Neuronal stem cell (in vitro differentiated cells): ENCODE results near the gene NDUFA8.

Experiments
- DNase-seq: peaks from one replicate; pipeline ENCODE4 v3.0.0-alpha.2; 2013; ENCODE audit warnings: low spot score
- H2AFZ ChIP-seq: one replicate; pipeline ENCODE4 v1.6.1; 2013; ENCODE audit warnings: mild to moderate bottlenecking, low read length, inconsistent platforms
- H2AK5ac ChIP-seq: 2 replicates; pipeline ENCODE4 v1.6.1; 2013; ENCODE audit warnings: low read depth, mild to moderate bottlenecking, inconsistent platforms, low read length, moderate library complexity, mixed read lengths
- H2BK120ac ChIP-seq: 2 replicates; pipeline ENCODE4 v1.6.1; 2013; ENCODE audit warnings: low read depth, mild to moderate bottlenecking, inconsistent platforms, low read length, moderate library complexity, mixed read lengths
- H2BK12ac ChIP-seq: one replicate; pipeline ENCODE4 v1.6.1; 2013; ENCODE audit warnings: low read length, inconsistent platforms
- H2BK15ac ChIP-seq: 2 replicates; pipeline ENCODE4 v1.6.1; 2013; ENCODE audit warnings: mild to moderate bottlenecking, low read length, inconsistent platforms, mixed read lengths
- H2BK5ac ChIP-seq: one replicate; pipeline ENCODE4 v1.6.1; 2013; ENCODE audit warnings: inconsistent platforms, mild to moderate bottlenecking, low read length, moderate library complexity
- H3K14ac ChIP-seq: one replicate; pipeline ENCODE4 v1.6.1; 2013; ENCODE audit warnings: low read length, inconsistent platforms
- H3K18ac ChIP-seq: 2 replicates; pipeline ENCODE4 v1.6.1; 2013; ENCODE audit warnings: low read length, inconsistent platforms
- H3K23ac ChIP-seq: 2 replicates; pipeline ENCODE4 v1.6.1; 2013; ENCODE audit warnings: low read depth, mild to moderate bottlenecking, mixed read lengths, low read length, inconsistent platforms; ENCODE audit not compliant: poor library complexity
- H3K27ac ChIP-seq: replicated peaks from 3 replicates; pipeline ENCODE4 v1.5.1; 2013; ENCODE audit warnings: low read length, inconsistent platforms
- H3K27me3 ChIP-seq, 3 experiments: 2 replicates each; pipeline ENCODE4 v1.6.1; 2013; ENCODE audit warnings: low read length in 3 of 3, mild to moderate bottlenecking in 2 of 3, inconsistent platforms in 1 of 3, low read depth in 1 of 3, mixed read lengths in 1 of 3, moderate library complexity in 1 of 3; ENCODE audit not compliant: control insufficient read depth in 3 of 3, insufficient read depth in 3 of 3
- H3K36me3 ChIP-seq, 2 donors: replicated peaks in 1 of 2; 2 replicates each; pipeline ENCODE4 v1.6.1; 2013; ENCODE audit warnings: low read length in 2 of 2; ENCODE audit not compliant: control insufficient read depth in 2 of 2, insufficient read depth in 2 of 2
- H3K4ac ChIP-seq: 2 replicates; pipeline ENCODE4 v1.6.1; 2013; ENCODE audit warnings: inconsistent platforms, mild to moderate bottlenecking, low read length, moderate library complexity
- H3K4me1 ChIP-seq, 2 donors: 1 replicate in 1 of 2; 2 replicates in 1 of 2; pipeline ENCODE4 v1.6.1; 2013; ENCODE audit warnings: low read length in 2 of 2, low read depth in 1 of 2; ENCODE audit not compliant: control insufficient read depth in 2 of 2, insufficient read depth in 1 of 2
- H3K4me2 ChIP-seq: one replicate; pipeline ENCODE4 v1.6.1; 2013; ENCODE audit warnings: mild to moderate bottlenecking, low read length, inconsistent platforms; ENCODE audit not compliant: insufficient read depth, poor library complexity, severe bottlenecking
- H3K4me3 ChIP-seq, 2 donors: 2 replicates each; pipeline ENCODE4 v1.5.1; 2013; ENCODE audit warnings: low read length in 2 of 2, mild to moderate bottlenecking in 2 of 2, inconsistent platforms in 1 of 2, moderate library complexity in 1 of 2
- H3K79me1 ChIP-seq: one replicate; pipeline ENCODE4 v1.6.1; 2013; ENCODE audit warnings: low read depth, mild to moderate bottlenecking, inconsistent platforms, low read length, moderate library complexity
- H3K9ac ChIP-seq: one replicate; pipeline ENCODE4 v1.6.1; 2013; ENCODE audit warnings: mild to moderate bottlenecking, low read depth, low read length, inconsistent platforms; ENCODE audit not compliant: poor library complexity
- H3K9me3 ChIP-seq, 2 donors: replicated peaks in 1 of 2; 2 replicates each; pipeline versions ENCODE3 to v1.6.1; 2013; ENCODE audit warnings: low read length in 2 of 2, mild to moderate bottlenecking in 2 of 2, inconsistent platforms in 1 of 2, low read depth in 1 of 2, mixed read lengths in 1 of 2, moderate library complexity in 1 of 2; ENCODE audit not compliant: control insufficient read depth in 2 of 2, insufficient read depth in 1 of 2
- H4K8ac ChIP-seq: one replicate; pipeline ENCODE4 v1.6.1; 2013; ENCODE audit warnings: low read depth, mild to moderate bottlenecking, inconsistent platforms, low read length, moderate library complexity
- H4K91ac ChIP-seq: one replicate; pipeline ENCODE4 v1.6.1; 2013; ENCODE audit warnings: low read length, low read depth, mild to moderate bottlenecking, inconsistent platforms; ENCODE audit not compliant: poor library complexity
- WGBS, 2 donors: extraction: QIAGEN DNeasy Blood & Tissue Kit; methylation state at CpG; one replicate each; pipeline ENCODE4 v1.1.7; 2013; ENCODE audit warnings: missing lambda C conversion rate in 2 of 2, mixed read lengths in 1 of 2; ENCODE audit not compliant: insufficient read length in 2 of 2, insufficient replicate concordance in 1 of 2; ENCODE audit errors: extremely low coverage in 2 of 2; 5-methylcytosine and 5-hydroxymethylcytosine counted together

The NDUFA8 gene

DNA sequence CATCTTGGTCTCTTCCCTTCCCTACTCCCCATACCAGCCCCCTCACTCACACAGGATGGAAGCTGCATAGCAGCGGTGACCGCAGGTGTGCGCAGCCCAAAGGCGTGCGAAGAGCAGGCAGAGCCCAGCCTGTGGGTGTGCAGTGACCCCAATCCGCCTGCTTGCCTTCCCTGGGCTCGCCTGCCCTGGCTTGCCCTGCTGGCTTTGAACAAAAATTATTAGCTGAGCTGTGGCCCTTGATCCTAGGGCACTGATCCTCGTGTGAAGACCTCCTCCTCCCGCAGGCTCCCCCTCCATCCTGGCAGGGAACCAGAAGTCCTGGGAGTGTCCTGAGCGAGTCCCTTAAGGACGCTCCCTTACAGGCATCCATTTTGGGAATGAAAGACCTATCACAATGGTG is 32.0 kb upstream of the NDUFA8 start:
- no peak overlapping the region for H3K23ac ChIP-seq
- H3K9me3 ChIP-seq, result no peaks in the 10 kb centered on the region
- peak overlapping the region; percentile 66 for H3K9ac ChIP-seq
- DNase-seq, result no peak
- H2AK5ac ChIP-seq, result no peak overlapping the region
- H4K8ac ChIP-seq, result no peak overlapping the region
- H3K14ac ChIP-seq, result peak overlapping the region; percentile 14
- WGBS, 2 donors, result no CpG with 5 or more reads among the region's 11 CpGs
- H2AFZ ChIP-seq, result no peak overlapping the region
- no peaks in the 10 kb centered on the region for H3K36me3 ChIP-seq
- no peaks in the 10 kb centered on the region for H3K79me1 ChIP-seq
- H2BK5ac ChIP-seq, result no peak overlapping the region
- H3K4ac ChIP-seq, result no peak overlapping the region
- H3K27me3 ChIP-seq, result peaks cover 0 to 66% (median 0%) of the 10 kb centered on the region in 3 experiments
- no peak overlapping the region for H3K4me2 ChIP-seq
- H3K27ac ChIP-seq, result no peak overlapping the region
- H2BK12ac ChIP-seq, result no peak overlapping the region
- H2BK120ac ChIP-seq, result no peak overlapping the region
- no peak overlapping the region for H2BK15ac ChIP-seq
- peaks cover 0 to 2% of the 10 kb centered on the region in 2 donors for H3K4me1 ChIP-seq
- H3K4me3 ChIP-seq, result no peak overlapping the region
- peak overlapping the region; percentile 35 for H3K18ac ChIP-seq
- no peak overlapping the region for H4K91ac ChIP-seq

DNA sequence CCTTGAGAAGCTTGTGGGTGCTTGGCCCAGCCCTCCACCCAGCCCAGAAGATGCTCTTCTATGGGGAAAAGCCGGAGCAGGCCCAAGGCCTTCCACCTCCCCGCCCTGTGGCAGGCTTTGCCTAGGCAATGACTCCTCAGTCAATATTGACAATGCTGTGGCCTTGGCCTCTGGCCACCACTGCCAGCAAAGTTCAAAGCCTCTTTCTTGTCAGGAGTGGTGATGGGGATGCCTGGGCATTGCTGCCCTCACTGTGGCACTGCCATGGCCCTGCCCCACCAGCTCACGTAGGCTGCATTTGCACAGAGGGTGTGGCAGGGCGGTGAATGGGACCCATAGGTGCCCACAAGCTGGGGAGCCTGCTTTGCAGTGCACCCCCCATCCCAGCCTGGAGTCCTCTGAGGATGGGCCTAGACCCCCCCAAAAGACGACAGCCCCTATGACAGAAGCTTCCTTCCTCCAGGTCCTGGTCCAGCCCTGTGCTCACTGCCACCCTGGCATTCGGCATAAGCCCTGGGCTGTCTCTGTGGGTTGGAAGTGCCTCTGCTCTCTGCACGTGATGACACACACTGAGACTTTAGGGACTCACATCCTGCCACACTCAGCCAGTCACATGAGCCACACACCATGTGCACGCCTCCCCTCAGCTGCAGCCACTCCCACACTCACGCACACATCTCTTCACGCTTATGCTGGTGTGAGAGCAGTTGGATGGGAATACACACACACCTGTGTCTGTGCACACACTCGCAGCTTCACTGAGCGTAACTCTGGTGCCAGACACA is 31.2 kb upstream of the NDUFA8 start:
- peaks cover 0 to 2% of the 10 kb centered on the region in 2 donors for H3K4me1 ChIP-seq
- H4K91ac ChIP-seq, result no peak overlapping the region
- H3K9ac ChIP-seq, result no peak overlapping the region
- H3K18ac ChIP-seq, result peak overlapping the region; percentile 41
- no peak overlapping the region for H4K8ac ChIP-seq
- H3K4me2 ChIP-seq, result no peak overlapping the region
- no peak overlapping the region for H2BK5ac ChIP-seq
- H3K27me3 ChIP-seq, result peaks cover 0 to 70% (median 0%) of the 10 kb centered on the region in 3 experiments
- no peak overlapping the region for H3K27ac ChIP-seq
- H2BK12ac ChIP-seq, result no peak overlapping the region
- H3K79me1 ChIP-seq, result no peaks in the 10 kb centered on the region
- DNase-seq, result no peak
- H3K23ac ChIP-seq, result peak overlapping the region; percentile 38
- no peaks in the 10 kb centered on the region for H3K36me3 ChIP-seq
- H2BK15ac ChIP-seq, result no peak overlapping the region
- H3K4me3 ChIP-seq, result peak overlapping the region in 1 of 2 donors; percentile 12
- no peak overlapping the region for H3K14ac ChIP-seq
- H2AFZ ChIP-seq, result no peak overlapping the region
- no peak overlapping the region for H3K4ac ChIP-seq
- H2BK120ac ChIP-seq, result no peak overlapping the region
- no peaks in the 10 kb centered on the region for H3K9me3 ChIP-seq
- WGBS, 2 donors, result no CpG with 5 or more reads among the region's 12 CpGs
- peak overlapping the region; percentile 80 for H2AK5ac ChIP-seq

DNA sequence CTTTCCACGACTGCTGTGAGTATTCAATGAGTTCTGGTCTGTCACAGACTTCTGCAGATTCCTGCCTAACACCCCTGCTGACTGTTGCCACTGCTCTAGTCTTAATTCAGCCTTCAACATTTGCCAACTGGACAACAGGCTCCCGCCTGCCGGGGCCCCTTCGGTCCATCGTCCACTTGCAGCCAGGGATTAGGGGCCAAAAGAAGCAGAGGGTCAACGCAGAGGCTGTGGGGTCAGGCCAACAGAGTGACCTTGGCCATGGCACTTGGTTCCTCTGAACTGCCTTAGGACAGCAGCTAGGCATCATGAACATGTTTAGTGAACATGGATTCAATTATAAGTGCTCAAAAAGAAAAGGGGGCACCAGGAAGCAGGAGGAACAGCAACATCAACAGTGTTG is 28.8 kb upstream of the NDUFA8 start:
- peaks cover 0 to 2% of the 10 kb centered on the region in 2 donors for H3K4me1 ChIP-seq
- H3K14ac ChIP-seq, result peak overlapping the region; percentile 1
- H3K23ac ChIP-seq, result no peak overlapping the region
- no peak overlapping the region for H4K91ac ChIP-seq
- H3K4me3 ChIP-seq, result no peak overlapping the region
- no peak overlapping the region for H2BK15ac ChIP-seq
- no peak overlapping the region for H3K27ac ChIP-seq
- no peak overlapping the region for H2BK120ac ChIP-seq
- no CpG with 5 or more reads among the region's 6 CpGs for WGBS, 2 donors
- H2BK12ac ChIP-seq, result no peak overlapping the region
- no peak overlapping the region for H3K4ac ChIP-seq
- DNase-seq, result no peak
- peaks cover 0 to 64% (median 0%) of the 10 kb centered on the region in 3 experiments for H3K27me3 ChIP-seq
- H2AK5ac ChIP-seq, result no peak overlapping the region
- H3K4me2 ChIP-seq, result no peak overlapping the region
- no peaks in the 10 kb centered on the region for H3K79me1 ChIP-seq
- H3K9ac ChIP-seq, result no peak overlapping the region
- H4K8ac ChIP-seq, result no peak overlapping the region
- no peaks in the 10 kb centered on the region for H3K9me3 ChIP-seq
- H3K36me3 ChIP-seq, result no peaks in the 10 kb centered on the region
- H2BK5ac ChIP-seq, result no peak overlapping the region
- no peak overlapping the region for H2AFZ ChIP-seq
- no peak overlapping the region for H3K18ac ChIP-seq

DNA sequence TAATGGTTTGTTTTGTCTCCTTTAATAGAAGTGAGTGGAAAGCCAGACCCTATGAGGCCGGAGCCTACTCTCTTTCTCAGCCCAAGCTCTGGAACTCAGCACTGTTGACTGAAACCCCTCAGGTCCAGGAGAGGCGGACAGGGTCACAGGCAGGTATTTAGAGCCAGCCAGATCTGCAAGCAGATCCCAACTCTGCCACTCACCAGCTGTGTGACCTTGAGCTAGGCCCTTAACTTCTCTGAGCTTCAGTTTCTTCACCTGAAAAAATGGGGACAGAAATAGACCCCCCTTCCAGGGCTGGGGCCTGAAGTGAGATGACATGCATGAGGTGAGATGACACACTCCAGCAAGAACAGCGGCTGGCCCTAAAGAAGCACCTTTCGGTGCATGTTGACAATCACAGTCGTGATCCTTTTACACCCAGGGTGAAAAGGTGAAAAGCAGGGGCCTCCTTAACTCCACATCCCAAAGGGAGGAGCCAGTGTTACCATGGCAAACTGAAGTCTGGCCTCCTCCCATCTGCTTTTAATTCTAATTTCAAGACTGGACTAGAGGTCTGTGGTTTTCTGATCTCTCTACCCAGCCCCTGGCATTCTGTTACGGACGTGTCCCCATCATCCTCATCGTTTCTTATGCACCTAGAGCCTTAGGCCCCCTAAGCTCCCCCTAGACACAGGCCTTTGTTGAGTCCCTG is 27.3 kb upstream of the NDUFA8 start:
- Histone ChIP-seq H3K9me3 (no peaks in the 10 kb centered on the region), H2AFZ (no peak overlapping the region), H3K4me3 (no peak overlapping the region), H3K79me1 (no peaks in the 10 kb centered on the region), H3K18ac (no peak overlapping the region), H2BK12ac (no peak overlapping the region), H4K91ac (no peak overlapping the region), H3K4ac (no peak overlapping the region), H2BK15ac (no peak overlapping the region), H4K8ac (no peak overlapping the region), H2BK120ac (no peak overlapping the region), H3K27me3 (peaks cover 0 to 63% (median 0%) of the 10 kb centered on the region in 3 experiments), H3K4me1 (peaks cover 0 to 2% of the 10 kb centered on the region in 2 donors), H3K9ac (no peak overlapping the region), H3K4me2 (no peak overlapping the region), H2BK5ac (no peak overlapping the region), H3K23ac (no peak overlapping the region), H3K14ac (no peak overlapping the region), H2AK5ac (no peak overlapping the region), H3K27ac (no peak overlapping the region), H3K36me3 (no peaks in the 10 kb centered on the region)
- no peak for DNase-seq
- WGBS, 2 donors, result no CpG with 5 or more reads among the region's 8 CpGs
